Hepatocyte (in vitro differentiated cells): Measurements from ENCODE around the gene CPEB3. TPM values are rescaled to one million over a fixed set of nuclear protein-coding genes. Genes with fewer than 3 reads are reported as not detected.

Experiments
- DNase-seq: peaks from one replicate; pipeline ENCODE4 v3.0.0-alpha.2; 2016; ENCODE audit warnings: low spot score
- H2AFZ ChIP-seq: fragments of 200-600 bp; sonication (generic); 2 replicates; pipeline ENCODE4 v1.6.0; 2016; ENCODE audit warnings: antibody characterized with exemption, mild to moderate bottlenecking
- H3K27ac ChIP-seq: fragments of 200-600 bp; sonication (generic); 2 replicates; pipeline ENCODE4 v1.5.1; 2016; ENCODE audit warnings: mild to moderate bottlenecking
- H3K27me3 ChIP-seq: fragments of 200-600 bp; sonication (generic); 2 replicates; pipeline ENCODE4 v1.6.1; 2016
- H3K36me3 ChIP-seq: fragments of 200-600 bp; sonication (generic); replicated peaks from 2 replicates; pipeline ENCODE4 v1.5.1; 2016; ENCODE audit warnings: low read depth; ENCODE audit not compliant: insufficient read depth
- H3K4me1 ChIP-seq: fragments of 200-600 bp; sonication (generic); 2 replicates; pipeline ENCODE4 v1.5.1; 2016; ENCODE audit warnings: mild to moderate bottlenecking, moderate library complexity; ENCODE audit not compliant: insufficient read depth
- H3K4me2 ChIP-seq: fragments of 200-600 bp; sonication (generic); 2 replicates; pipeline ENCODE4 v1.6.0; 2016
- H3K4me3 ChIP-seq: fragments of 200-600 bp; sonication (generic); 2 replicates; pipeline ENCODE4 v1.5.1; 2016; ENCODE audit warnings: mild to moderate bottlenecking
- H3K79me2 ChIP-seq: fragments of 200-600 bp; sonication (generic); 2 replicates; pipeline ENCODE4 v1.6.0; 2017; ENCODE audit warnings: mild to moderate bottlenecking
- H3K9me2 ChIP-seq: fragments of 200-600 bp; sonication (generic); replicated peaks from 2 replicates; pipeline ENCODE4 v1.6.0; 2017; ENCODE audit warnings: mild to moderate bottlenecking; ENCODE audit not compliant: insufficient read depth
- H3K9me3 ChIP-seq: fragments of 200-600 bp; sonication (generic); 2 replicates; pipeline ENCODE4 v1.5.1; 2016; ENCODE audit warnings: low read depth, mild to moderate bottlenecking
- H4K20me1 ChIP-seq: fragments of 200-600 bp; sonication (generic); 2 replicates; pipeline ENCODE4 v1.6.0; 2016; ENCODE audit warnings: mild to moderate bottlenecking; ENCODE audit not compliant: insufficient read depth, poor library complexity, severe bottlenecking
- CTCF ChIP-seq: fragments of 200-600 bp; sonication (generic); IDR thresholded peaks from 2 replicates; pipeline ENCODE4 v1.5.1; 2016; ENCODE audit warnings: antibody characterized with exemption, mild to moderate bottlenecking; ENCODE audit not compliant: poor library complexity
- EZH2 ChIP-seq: fragments of 200-600 bp; sonication (generic); IDR thresholded peaks from 2 replicates; pipeline ENCODE4 v1.6.1; 2016; ENCODE audit warnings: antibody characterized with exemption, mild to moderate bottlenecking, borderline replicate concordance
- EZH2phosphoT487 ChIP-seq: fragments of 200-600 bp; sonication (generic); IDR thresholded peaks from one replicate; pipeline ENCODE4 v1.6.1; 2018; ENCODE audit warnings: antibody characterized with exemption, mild to moderate bottlenecking, low read depth, moderate library complexity; ENCODE audit not compliant: unreplicated experiment, severe bottlenecking
- WGBS: methylation state at CpG from one replicate; pipeline ENCODE4 v1.1.6; 2016; ENCODE audit warnings: low lambda C conversion rate; ENCODE audit errors: missing lambda C conversion rate; 5-methylcytosine and 5-hydroxymethylcytosine counted together
- polyA plus RNA-seq: library from polyadenylated mRNA; unstranded; fragments of >200 nt; fragmentation: Nextera tagmentation; extraction: Ambion mirVana; gene quantifications from 2 replicates; pipeline ENCODE4 v1.2.1, GENCODE V29; 2016
- total RNA-seq: library from RNA; depleted of rRNA; stranded (reverse); fragments of >200 nt; gene quantifications from 2 replicates; pipeline ENCODE4 v1.2.3, GENCODE V29; 2014

CPEB3 gene
- total and polyA plus RNA-seq, 2 experiments from 2014 or later = 4.0 to 4.9 TPM

DNA sequence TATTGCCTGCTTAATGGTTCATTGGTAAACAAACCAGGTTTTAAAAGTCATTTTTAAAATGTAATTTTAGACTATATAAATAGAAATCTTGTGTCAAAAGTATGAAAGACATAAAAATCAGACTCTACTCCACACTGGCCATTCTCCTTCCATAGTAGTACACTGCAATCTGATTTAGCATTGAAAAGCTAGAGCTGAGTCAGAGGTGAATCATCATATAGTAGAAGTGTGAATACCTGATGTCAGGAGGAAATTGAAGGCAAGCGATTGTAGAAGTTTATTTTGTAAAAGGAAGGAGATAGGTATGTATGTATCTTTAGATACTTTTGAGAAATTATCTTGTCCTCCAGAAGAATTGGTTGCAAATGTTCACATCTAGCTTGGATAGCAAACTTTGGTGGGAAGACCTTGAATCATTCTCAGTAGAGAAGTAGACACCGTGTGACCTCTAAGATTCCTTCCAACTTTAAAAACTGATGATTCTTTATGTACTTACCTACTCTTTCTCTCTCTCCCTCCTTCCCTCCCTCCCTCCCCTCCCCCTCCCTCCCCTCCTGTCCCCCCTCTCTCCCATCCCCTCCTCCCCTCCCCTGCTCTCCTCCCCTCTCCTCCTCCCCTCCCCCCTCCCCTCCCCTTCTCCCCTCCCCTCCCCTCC, 279.2 kb downstream of the CPEB3 start:
- TF ChIP-seq EZH2phosphoT487 = no peak
- no peak for TF ChIP-seq EZH2
- TF ChIP-seq CTCF = no peak
- no peaks in the 10 kb centered on the region for H3K9me2 ChIP-seq
- H3K27me3 ChIP-seq = no peaks in the 10 kb centered on the region
- no peaks in the 10 kb centered on the region for H3K4me1 ChIP-seq
- DNase-seq = no peak
- no peaks in the 10 kb centered on the region for H3K36me3 ChIP-seq
- H3K27ac ChIP-seq = no peak overlapping the region
- no peak overlapping the region for H2AFZ ChIP-seq
- H3K79me2 ChIP-seq = no peaks in the 10 kb centered on the region
- H4K20me1 ChIP-seq = no peaks in the 10 kb centered on the region
- H3K4me3 ChIP-seq = no peak overlapping the region
- H3K9me3 ChIP-seq = no peaks in the 10 kb centered on the region
- WGBS = 95% methylated on average over 2 of the region's 2 CpGs
- no peak overlapping the region for H3K4me2 ChIP-seq

DNA sequence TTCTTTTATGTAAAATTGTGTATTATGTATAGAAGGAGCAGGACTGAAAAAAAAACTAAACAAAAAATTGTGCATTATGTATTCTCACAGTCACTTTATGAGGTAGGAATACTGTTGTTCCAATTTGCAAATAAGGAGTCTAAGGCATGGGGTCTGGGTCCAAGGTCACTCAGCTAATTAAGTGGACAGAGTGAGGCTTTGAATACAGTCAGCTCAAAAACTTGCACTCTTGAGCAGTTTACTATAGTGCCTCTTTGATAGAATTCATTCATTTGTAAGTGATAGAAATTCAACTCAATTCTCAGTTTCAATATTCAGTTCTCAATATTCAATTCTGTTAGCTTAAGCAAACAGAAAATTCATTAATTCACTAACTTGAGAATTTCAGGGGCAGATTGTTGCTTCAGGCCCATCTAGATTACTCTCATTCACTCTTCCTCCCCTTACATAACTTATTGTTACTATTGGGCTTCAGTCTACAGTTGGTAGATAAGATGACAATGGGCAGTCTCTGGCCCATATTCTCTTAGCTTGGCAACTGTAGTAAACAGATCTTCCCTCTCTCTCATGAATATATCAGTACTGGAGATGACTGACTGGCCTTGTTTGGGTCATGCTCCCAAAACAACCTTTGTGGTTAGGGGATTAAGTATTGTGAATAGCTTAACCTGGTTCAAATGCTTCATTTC, 280.7 kb downstream of the CPEB3 start:
- H3K36me3 ChIP-seq = no peaks in the 10 kb centered on the region
- H3K9me2 ChIP-seq = no peaks in the 10 kb centered on the region
- DNase-seq = no peak

DNA sequence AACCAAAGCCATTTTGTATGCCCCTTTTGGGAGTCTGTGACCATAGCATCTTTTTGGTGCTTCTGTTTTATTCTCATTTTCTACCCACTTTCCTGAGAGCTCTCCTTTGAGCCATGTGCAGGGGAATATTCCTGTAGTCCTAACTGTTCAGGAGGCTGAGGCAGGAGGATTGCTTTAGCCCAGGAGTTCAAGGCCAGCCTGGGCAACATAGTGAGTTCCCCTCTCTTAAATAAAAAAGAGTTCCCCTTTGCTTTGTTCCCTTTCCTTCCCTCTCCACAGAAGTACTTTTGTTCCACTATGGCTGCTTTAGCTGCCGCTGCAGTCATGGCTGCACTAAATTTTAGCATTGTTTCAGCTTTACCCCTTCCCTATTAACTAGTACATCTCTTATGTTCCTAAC, 281.4 kb downstream of the CPEB3 start:
- Histone ChIP-seq H4K20me1 (no peaks in the 10 kb centered on the region), H3K27ac (no peak overlapping the region), H3K9me3 (no peaks in the 10 kb centered on the region), H2AFZ (no peak overlapping the region), H3K79me2 (no peaks in the 10 kb centered on the region), H3K27me3 (no peaks in the 10 kb centered on the region), H3K4me2 (no peak overlapping the region), H3K36me3 (no peaks in the 10 kb centered on the region), H3K9me2 (no peaks in the 10 kb centered on the region), H3K4me1 (no peaks in the 10 kb centered on the region), H3K4me3 (no peak overlapping the region)
- 95% methylated on average over 1 of the region's 1 CpG for WGBS
- TF ChIP-seq EZH2 (no peak), CTCF (no peak), EZH2phosphoT487 (no peak)
- DNase-seq = no peak

More for the DNA sequence above, 280.7 kb downstream of the CPEB3 start:
- Histone ChIP-seq H3K4me3 (no peak overlapping the region), H2AFZ (no peak overlapping the region), H3K4me1 (no peaks in the 10 kb centered on the region), H4K20me1 (no peaks in the 10 kb centered on the region), H3K27ac (no peak overlapping the region), H3K79me2 (no peaks in the 10 kb centered on the region), H3K27me3 (no peaks in the 10 kb centered on the region), H3K4me2 (no peak overlapping the region), H3K9me3 (no peaks in the 10 kb centered on the region)
- TF ChIP-seq CTCF (no peak), EZH2phosphoT487 (no peak), EZH2 (no peak)
